K562 (cell line): ENCODE data around the gene PPP1R10. TPM values are rescaled to one million over a fixed set of nuclear protein-coding genes. Genes with fewer than 3 reads are reported as not detected.

Experiments used
- ATF1 ChIP-seq, 2 experiments: fragments of 450-650 bp in 1 of 2; IDR thresholded peaks; 2 replicates each; pipeline ENCODE4 v1.6.1; 2016; ENCODE audit warnings: missing compliant biosample characterization in 1 of 2, missing genetic modification characterization in 1 of 2
- BCLAF1 ChIP-seq, 2 experiments: fragments of 450-650 bp in 1 of 2; IDR thresholded peaks; 2 replicates each; pipeline ENCODE4 v1.6.1; 2011 to 2017; ENCODE audit warnings: low read depth in 2 of 2, antibody characterized with exemption in 1 of 2, borderline replicate concordance in 1 of 2, low read length in 1 of 2, mild to moderate bottlenecking in 1 of 2, mixed read lengths in 1 of 2; ENCODE audit not compliant: control insufficient read depth in 1 of 2
- BMI1 ChIP-seq: fragments of 150-350 bp; IDR thresholded peaks from 2 replicates; pipeline ENCODE4 v1.6.1; 2014; ENCODE audit warnings: low read length
- E2F5 ChIP-seq: sonication (generic); formaldehyde crosslinking; IDR thresholded peaks from 2 replicates; pipeline ENCODE4 v1.8.0; 2022; ENCODE audit warnings: mild to moderate bottlenecking, missing genetic modification reagents
- ETV6 ChIP-seq, 3 experiments: fragments of 150-350 bp in 1 of 3; sonication (generic) in 1 of 3; formaldehyde crosslinking in 1 of 3; IDR thresholded peaks; 2 replicates each; pipeline versions ENCODE4 v1.6.1 to v1.8.0; 2014 to 2022; ENCODE audit warnings: borderline replicate concordance in 2 of 3, low read depth in 2 of 3, antibody characterized with exemption in 1 of 3, low read length in 1 of 3, mild to moderate bottlenecking in 1 of 3, missing genetic modification reagents in 1 of 3
- KDM4B ChIP-seq, 2 experiments: fragments of 450-650 bp in 1 of 2; sonication (generic) in 1 of 2; IDR thresholded peaks; 2 replicates each; pipeline ENCODE4 v1.6.1; 2016 to 2017; ENCODE audit warnings: borderline replicate concordance in 2 of 2, antibody characterized with exemption in 1 of 2, low read depth in 1 of 2, mild to moderate bottlenecking in 1 of 2
- KLF6 ChIP-seq: fragments of 250-450 bp; sonication (Bioruptor Pico); IDR thresholded peaks from 2 replicates; pipeline ENCODE4 v1.4.0; 2020; ENCODE audit warnings: mild to moderate bottlenecking, moderate library complexity, borderline replicate concordance
- MITF ChIP-seq: IDR thresholded peaks from 2 replicates; pipeline ENCODE4 v1.6.1; 2014; ENCODE audit warnings: antibody characterized with exemption
- NEUROD1 ChIP-seq: fragments of 150-350 bp; IDR thresholded peaks from 2 replicates; pipeline ENCODE4 v1.6.1; 2014; ENCODE audit warnings: borderline replicate concordance, low read length, low read depth; ENCODE audit not compliant: partially characterized antibody
- SIN3A ChIP-seq, 2 experiments: fragments of 150-350 bp in 1 of 2; IDR thresholded peaks; 2 replicates each; pipeline ENCODE4 v1.6.1; 2011 to 2016; ENCODE audit warnings: borderline replicate concordance in 2 of 2, low read depth in 2 of 2, low read length in 2 of 2, mild to moderate bottlenecking in 2 of 2, moderate library complexity in 2 of 2; ENCODE audit not compliant: control insufficient read depth in 1 of 2
- SMARCA4 ChIP-seq: fragments of 450-650 bp; IDR thresholded peaks from 2 replicates; pipeline ENCODE4 v1.6.1; 2016
- SRSF7 ChIP-seq: fragments of 200-400 bp; formaldehyde crosslinking; optimal IDR thresholded peaks from 2 replicates; pipeline ENCODE3; 2017; ENCODE audit warnings: mild to moderate bottlenecking, low read depth, low read length
- TAF15 ChIP-seq: fragments of 200-400 bp; formaldehyde crosslinking; IDR thresholded peaks from 2 replicates; pipeline ENCODE4 v1.6.1; 2017; ENCODE audit warnings: mild to moderate bottlenecking, low read depth, low read length, moderate library complexity
- THAP7 ChIP-seq: fragments of 250-450 bp; sonication (Bioruptor Pico); IDR thresholded peaks from 2 replicates; pipeline ENCODE4 v1.5.0; 2021
- XRCC5 ChIP-seq: fragments of 200-400 bp; formaldehyde crosslinking; IDR thresholded peaks from 2 replicates; pipeline ENCODE4 v1.6.1; 2017; ENCODE audit warnings: low read depth, mild to moderate bottlenecking, low read length
- ZBTB1 ChIP-seq: sonication (generic); formaldehyde crosslinking; IDR thresholded peaks from 2 replicates; pipeline ENCODE4 v1.8.1; 2023; ENCODE audit warnings: missing genetic modification reagents, low read depth, mild to moderate bottlenecking, borderline replicate concordance
- ZNF41 ChIP-seq: fragments of 250-450 bp; sonication (Bioruptor Pico); conservative IDR thresholded peaks from 2 replicates; pipeline ENCODE4 v1.4.0; 2020; ENCODE audit warnings: mild to moderate bottlenecking
- polyA plus RNA-seq, 8 experiments: library from polyadenylated mRNA; depleted of rRNA in 4 of 8; stranded (reverse) in 5 of 8; unstranded in 3 of 8; fragments of >200 nt; fragmentation: Nextera tagmentation in 2 of 8; fragmentation: Illumina TruSeq in 1 of 8; extraction: Ambion mirVana in 2 of 8; extraction: Trizol in 1 of 8; gene quantifications; 2 replicates each; pipeline versions ENCODE4 v1.2.1 to v1.2.3, GENCODE V29; 2011 to 2014; ENCODE audit warnings: inconsistent platforms in 1 of 8, missing spikeins in 1 of 8
- total RNA-seq, 7 experiments: library from RNA; depleted of rRNA in 6 of 7; stranded (reverse); fragments of >200 nt in 6 of 7; fragmentation: Illumina TruSeq in 2 of 7; extraction: Trizol in 2 of 7; gene quantifications; 2 replicates each; pipeline versions ENCODE4 v1.2.1 to v1.2.3, GENCODE V29; 2011 to 2021; ENCODE audit warnings: low replicate concordance in 1 of 7

PPP1R10 gene
- total and polyA plus RNA-seq, 9 of the 15 experiments (the other 6 are each of a cell fraction or from before 2014, with no cell fraction given) = 14.1 to 65.5 (median 32.6) TPM

- TF ChIP-seq ZBTB1 (CRISPR knock-in tag) = peak; percentile 54; the same call in 1 of the 2 replicates
- TF ChIP-seq SIN3A (IDR thresholded peaks at IDR 0.05; ENCODE audit: borderline replicate concordance in 2 of 2, control insufficient read depth in 1 of 2, low read depth in 2 of 2, low read length in 2 of 2) = peak; percentile 89 to 95; a peak in 3 of 4 replicates
- peak; percentile 61; the same call in 1 of the 2 replicates for TF ChIP-seq ZNF41 (CRISPR knock-in tag)
- TF ChIP-seq XRCC5 = 0 out of 2 replicates have a peak, but pooled peaks have one; percentile 16
- no peak for TF ChIP-seq E2F5 (CRISPR knock-in tag)
- TF ChIP-seq BCLAF1 (IDR thresholded peaks at IDR 0.05; ENCODE audit: borderline replicate concordance in 1 of 2, control insufficient read depth in 1 of 2, low read depth in 2 of 2, low read length in 1 of 2) = no peak
- TF ChIP-seq KDM4B (IDR thresholded peaks at IDR 0.05; ENCODE audit: borderline replicate concordance in 2 of 2, low read depth in 1 of 2) = peak in 1 of 2 experiments; percentile 87; a peak in 1 of 4 replicates
- TF ChIP-seq ATF1 (CRISPR knock-in tag; IDR thresholded peaks at IDR 0.05) = peak; percentile 83
- TF ChIP-seq ATF1 (tag; IDR thresholded peaks at IDR 0.05) = peak; percentile 96
- TF ChIP-seq THAP7 = no peak
- peak; percentile 41; the same call in 1 of the 2 replicates for TF ChIP-seq KLF6
- no peak for TF ChIP-seq SRSF7
- TF ChIP-seq TAF15 = no peak
- TF ChIP-seq BMI1 = no peak
- no peak for TF ChIP-seq SMARCA4
- peak; percentile 82; the same call in 1 of the 2 replicates for TF ChIP-seq MITF
- TF ChIP-seq NEUROD1 = no peak
- TF ChIP-seq ETV6 (IDR thresholded peaks at IDR 0.05; ENCODE audit: borderline replicate concordance in 1 of 2, low read depth in 2 of 2, low read length in 1 of 2) = no peak
- TF ChIP-seq ETV6 (CRISPR knock-in tag; IDR thresholded peaks at IDR 0.05; ENCODE audit: borderline replicate concordance) = 0 out of 2 replicates have a peak, but pooled peaks have one; percentile 40
Measured at GRCh38 chr6:30571075-30571761, 45.8 kb downstream of the PPP1R10 start, which contains the start of gene ABCF1 (continued).
